ENCODE data around the gene GJC2. TPM values are rescaled to one million over a fixed set of nuclear protein-coding genes. Genes with fewer than 3 reads are reported as not detected.
A peak's percentile ranks its signal among the peaks of the same experiment; 100 is the strongest.

The GJC2 gene
- total and polyA plus RNA-seq, 12 donors: 0.61 to 1.5 (median 1.2) TPM

DNA sequence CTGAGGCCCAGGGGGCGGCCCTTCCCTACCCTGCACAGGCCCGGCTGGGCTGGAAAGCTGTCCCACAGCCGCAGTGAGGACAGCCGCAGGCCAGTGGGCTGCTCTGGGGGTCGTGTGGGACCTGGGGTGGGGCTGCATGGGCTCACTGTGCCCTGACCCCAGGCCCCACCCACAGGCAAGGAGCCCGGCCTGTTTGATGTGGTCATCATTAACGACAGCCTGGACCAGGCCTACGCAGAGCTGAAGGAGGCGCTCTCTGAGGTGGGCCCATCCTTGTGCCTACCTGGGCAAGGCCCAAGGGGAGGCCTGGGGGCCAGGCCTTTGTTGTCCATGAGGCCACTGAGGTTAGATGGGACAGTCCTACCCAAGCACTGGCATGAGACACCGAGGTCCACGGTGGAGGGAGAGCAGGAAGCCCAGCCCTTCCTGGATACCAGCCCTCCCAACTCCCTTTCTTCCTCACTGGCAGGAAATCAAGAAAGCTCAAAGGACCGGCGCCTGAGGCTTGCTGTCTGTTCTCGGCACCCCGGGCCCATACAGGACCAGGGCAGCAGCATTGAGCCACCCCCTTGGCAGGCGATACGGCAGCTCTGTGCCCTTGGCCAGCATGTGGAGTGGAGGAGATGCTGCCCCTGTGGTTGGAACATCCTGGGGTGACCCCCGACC, 1.4 kb upstream of the GJC2 start:
- Histone ChIP-seq H3K27ac (peak overlapping the region; percentile 67 to 91 (median 85)), H3K27me3 (no peaks in the 10 kb centered on the region), H3K36me3 (peaks cover 0 to 53% (median 5%) of the 10 kb centered on the region in 9 donors), H3K4me3 (peak overlapping the region in 2 of 10 donors; percentile 1 to 8), H3K4me1 (peaks cover 36 to 86% (median 64%) of the 10 kb centered on the region in 9 donors), H3K9me3 (no peaks in the 10 kb centered on the region)
- DNase-seq: peak in 1 of 2 donors; percentile 19
- 61 to 66% methylated on average over 18 of the region's 18 CpGs for WGBS, 2 donors
- TF ChIP-seq, protein P1, sequence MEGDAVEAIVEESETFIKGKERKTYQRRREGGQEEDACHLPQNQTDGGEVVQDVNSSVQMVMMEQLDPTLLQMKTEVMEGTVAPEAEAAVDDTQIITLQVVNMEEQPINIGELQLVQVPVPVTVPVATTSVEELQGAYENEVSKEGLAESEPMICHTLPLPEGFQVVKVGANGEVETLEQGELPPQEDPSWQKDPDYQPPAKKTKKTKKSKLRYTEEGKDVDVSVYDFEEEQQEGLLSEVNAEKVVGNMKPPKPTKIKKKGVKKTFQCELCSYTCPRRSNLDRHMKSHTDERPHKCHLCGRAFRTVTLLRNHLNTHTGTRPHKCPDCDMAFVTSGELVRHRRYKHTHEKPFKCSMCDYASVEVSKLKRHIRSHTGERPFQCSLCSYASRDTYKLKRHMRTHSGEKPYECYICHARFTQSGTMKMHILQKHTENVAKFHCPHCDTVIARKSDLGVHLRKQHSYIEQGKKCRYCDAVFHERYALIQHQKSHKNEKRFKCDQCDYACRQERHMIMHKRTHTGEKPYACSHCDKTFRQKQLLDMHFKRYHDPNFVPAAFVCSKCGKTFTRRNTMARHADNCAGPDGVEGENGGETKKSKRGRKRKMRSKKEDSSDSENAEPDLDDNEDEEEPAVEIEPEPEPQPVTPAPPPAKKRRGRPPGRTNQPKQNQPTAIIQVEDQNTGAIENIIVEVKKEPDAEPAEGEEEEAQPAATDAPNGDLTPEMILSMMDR (IDR thresholded peaks at IDR 0.05): no peak
- intact Hi-C loops (cut with DNase I): no loop called here
- peak in 3 of 8 donors; percentile 0 to 29 (median 3) for ATAC-seq

DNA sequence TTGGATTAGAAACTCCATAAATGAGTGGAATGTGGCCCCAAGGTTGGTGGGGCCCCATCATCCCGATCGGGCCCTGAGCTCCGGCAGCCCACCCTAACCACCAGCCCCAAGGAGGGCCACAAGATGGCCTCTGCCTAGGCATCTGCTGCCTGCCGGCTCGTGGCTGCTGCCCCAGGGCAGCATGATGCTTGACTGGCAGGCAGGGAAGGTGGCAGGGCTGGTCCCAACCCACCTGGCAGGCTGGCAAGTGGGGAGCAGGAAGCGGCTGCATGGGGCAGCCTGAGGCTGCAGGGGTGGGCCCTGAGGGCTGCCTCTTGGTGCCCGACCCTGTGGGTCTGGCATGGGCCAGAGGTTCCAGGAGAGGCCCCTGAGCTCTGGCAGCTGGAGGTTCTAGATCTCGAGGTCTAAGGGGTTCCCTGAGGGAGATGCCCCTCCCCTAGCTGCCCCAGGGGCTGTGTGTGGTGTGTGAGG, 760 bp upstream of the GJC2 start:
- Histone ChIP-seq H3K27me3 (no peaks in the 10 kb centered on the region), H3K4me1 (peaks cover 31 to 80% (median 58%) of the 10 kb centered on the region in 9 donors), H3K27ac (peak overlapping the region; percentile 67 to 91 (median 85)), H3K9me3 (no peaks in the 10 kb centered on the region), H3K36me3 (peaks cover 0 to 53% (median 5%) of the 10 kb centered on the region in 9 donors), H3K4me3 (peak overlapping the region in 5 of 10 donors; percentile 8 to 49 (median 46))
- WGBS, 2 donors: 73 to 74% methylated on average over 8 of the region's 8 CpGs
- DNase-seq (peak in 1 of 2 donors; percentile 15), ATAC-seq (peak in 2 of 8 donors; percentile 0 to 1)
- intact Hi-C loops (cut with DNase I): no loop called here
- TF ChIP-seq, protein P1 (IDR thresholded peaks at IDR 0.05): no peak

GRCh38 chr1:228150120-228150460, 360 bp downstream of the GJC2 start:
- H3K9me3 ChIP-seq: no peaks in the 10 kb centered on the region
- DNase-seq (peak in 1 of 2 donors; percentile 13), ATAC-seq (peak; percentile 1 to 20 (median 7))
- peak overlapping the region; percentile 67 to 91 (median 85) for H3K27ac ChIP-seq
- intact Hi-C loops (cut with DNase I): no loop called here
- WGBS, 2 donors: 66 to 67% methylated on average over 7 of the region's 7 CpGs
- peaks cover 0 to 50% (median 5%) of the 10 kb centered on the region in 9 donors for H3K36me3 ChIP-seq
- TF ChIP-seq, protein P1 (IDR thresholded peaks at IDR 0.05): no peak
- H3K4me1 ChIP-seq: peaks cover 31 to 70% (median 47%) of the 10 kb centered on the region in 9 donors
- H3K4me3 ChIP-seq: peak overlapping the region in 8 of 10 donors; percentile 21 to 49 (median 44)
- H3K27me3 ChIP-seq: no peaks in the 10 kb centered on the region

GRCh38 chr1:228150461-228151179, 890 bp downstream of the GJC2 start:
- Histone ChIP-seq H3K27ac (peak overlapping the region; percentile 67 to 91 (median 85)), H3K4me1 (peaks cover 31 to 65% (median 44%) of the 10 kb centered on the region in 9 donors), H3K9me3 (no peaks in the 10 kb centered on the region), H3K4me3 (peak overlapping the region in 8 of 10 donors; percentile 21 to 49 (median 44)), H3K36me3 (peaks cover 0 to 45% (median 5%) of the 10 kb centered on the region in 9 donors), H3K27me3 (no peaks in the 10 kb centered on the region)
- peak; percentile 60 to 71 (median 64) for ATAC-seq
- peak; percentile 64 to 70 for DNase-seq
- TF ChIP-seq, protein P1 (IDR thresholded peaks at IDR 0.05): no peak
- intact Hi-C loops (cut with DNase I): no loop called here
- WGBS, 2 donors: 12 to 18% methylated on average over 17 of the region's 17 CpGs
